NB4 (cell line): ENCODE results near the gene INS.

Experiments used
- CTCF ChIP-seq: IDR thresholded peaks from one replicate; pipeline ENCODE4 v1.5.1; 2012; ENCODE audit warnings: low read depth, low read length
- POLR2A ChIP-seq: IDR thresholded peaks from 2 replicates; pipeline ENCODE4 v1.6.1; 2011; ENCODE audit warnings: mild to moderate bottlenecking; ENCODE audit not compliant: insufficient read length; ENCODE audit errors: extremely low read depth

DNA sequence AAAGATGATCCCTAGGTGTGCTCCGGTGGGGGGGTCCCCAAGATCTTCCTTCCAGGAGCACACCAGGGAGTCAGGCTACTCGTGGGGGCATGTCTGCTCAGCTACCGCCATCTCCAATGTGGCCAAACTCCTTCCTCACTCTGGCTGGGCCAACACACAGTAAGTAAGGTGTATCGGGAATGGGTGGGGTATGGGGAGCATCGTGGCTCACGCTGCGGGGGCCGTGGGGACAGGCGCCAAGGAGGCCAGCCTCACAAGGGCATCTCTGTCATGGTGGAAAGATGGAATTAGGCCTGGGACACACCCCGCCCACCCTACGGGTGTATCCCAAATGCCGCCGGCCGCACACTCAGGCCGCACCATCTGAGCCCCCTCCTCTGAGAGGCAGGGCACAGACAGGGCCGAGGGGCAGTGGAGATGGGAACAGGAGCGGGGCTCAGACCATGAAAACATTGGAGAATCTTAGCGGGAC, 30.1 kb downstream of the INS start:
- TF ChIP-seq CTCF = no peak
- no peak for TF ChIP-seq POLR2A
